GM18526 (cell line): ENCODE results near the gene C14orf180.

Experiments used
- POLR2A ChIP-seq: IDR thresholded peaks from 3 replicates; pipeline ENCODE4 v1.6.1; 2011; ENCODE audit not compliant: insufficient read length; ENCODE audit errors: extremely low read depth

C14orf180 gene

GRCh38 chr14:104600141-104600643, 20.6 kb downstream of the C14orf180 start:
- no peak for TF ChIP-seq POLR2A

- no peak for TF ChIP-seq POLR2A
Observed at GRCh38 chr14:104600805-104601204, 21.2 kb downstream of the C14orf180 start.

- no peak for TF ChIP-seq POLR2A
Observed at GRCh38 chr14:104601786-104602185, 22.2 kb downstream of the C14orf180 start.

GRCh38 chr14:104602315-104602932, 22.9 kb downstream of the C14orf180 start:
- no peak for TF ChIP-seq POLR2A

GRCh38 chr14:104602933-104603325, 23.4 kb downstream of the C14orf180 start:
- no peak for TF ChIP-seq POLR2A

GRCh38 chr14:104603711-104604401, 24.3 kb downstream of the C14orf180 start:
- TF ChIP-seq POLR2A: no peak

GRCh38 chr14:104604458-104605449, 25.2 kb downstream of the C14orf180 start, which contains the start of gene TMEM179:
TMEM179 (minus strand) TSS chr14:104604772; CDS start chr14:104604741, 31 bp downstream.
- no peak for TF ChIP-seq POLR2A

- no peak for TF ChIP-seq POLR2A
Observed at GRCh38 chr14:104609666-104610065, 30.1 kb downstream of the C14orf180 start.

GRCh38 chr14:104610749-104611310, 31.3 kb downstream of the C14orf180 start:
- no peak for TF ChIP-seq POLR2A

- TF ChIP-seq POLR2A: no peak
Observed at GRCh38 chr14:104611881-104612280, 32.3 kb downstream of the C14orf180 start.

- no peak for TF ChIP-seq POLR2A
Observed at GRCh38 chr14:104614126-104614812, 34.7 kb downstream of the C14orf180 start.

- TF ChIP-seq POLR2A: no peak
Observed at GRCh38 chr14:104624939-104625338, 45.4 kb downstream of the C14orf180 start.

GRCh38 chr14:104632781-104633180, 53.2 kb downstream of the C14orf180 start:
- TF ChIP-seq POLR2A: no peak
